ENCODE data around the gene FOXB2. TPM values are rescaled to one million over a fixed set of nuclear protein-coding genes. Genes with fewer than 3 reads are reported as not detected.
"Not testable (repeated sequence)": the region's sequence is repeated elsewhere in the genome, so short reads cannot be mapped to it uniquely, and the experiment has no call there.

FOXB2 gene
- not detected for total RNA-seq

GRCh38 chr9:77019236-77019925, at the start of gene FOXB2:
Gene FOXB2, plus strand, starts transcription at chr9:77019655. Its CDS starts 0 bp downstream, at chr9:77019655.
- H3K4me1 Mint-ChIP-seq (ENCODE audit: low read depth) = peaks cover 39% of the 10 kb centered on the region
- intact Hi-C loops (cut with micrococcal nuclease) = no loop called here
- CTCF ChIA-PET = no interaction called here
- no peak within 1 kb of the TSS for H3K4me3 Mint-ChIP-seq
- H3K36me3 Mint-ChIP-seq (ENCODE audit: low read depth) = no peaks in the 10 kb centered on the region
- no peak within 1 kb of the TSS for H3K27ac Mint-ChIP-seq
- no peaks in the 10 kb centered on the region for H3K9me3 Mint-ChIP-seq
- no peak for DNase-seq
- H3K27me3 Mint-ChIP-seq (ENCODE audit: low read depth) = peaks cover 79% of the 10 kb centered on the region

- no peak overlapping the region for H3K27ac Mint-ChIP-seq
- H3K4me1 Mint-ChIP-seq (ENCODE audit: low read depth) = no peaks in the 10 kb centered on the region
- no peak overlapping the region for H3K4me3 Mint-ChIP-seq
- intact Hi-C loops (cut with micrococcal nuclease) = no loop called here
- DNase-seq = no peak
- H3K27me3 Mint-ChIP-seq (ENCODE audit: low read depth) = peaks cover 6% of the 10 kb centered on the region
- peaks cover 11% of the 10 kb centered on the region for H3K9me3 Mint-ChIP-seq
- no peaks in the 10 kb centered on the region for H3K36me3 Mint-ChIP-seq (ENCODE audit: low read depth)
- CTCF ChIA-PET = no interaction called here
These were observed 49.7 kb upstream of the FOXB2 start for GRCh38 chr9:76969716-76970115.

GRCh38 chr9:76978831-76979230, 40.6 kb upstream of the FOXB2 start:
- H3K4me1 Mint-ChIP-seq (ENCODE audit: low read depth); H3K9me3 Mint-ChIP-seq; DNase-seq; CTCF ChIA-PET; H3K36me3 Mint-ChIP-seq (ENCODE audit: low read depth); H3K27ac Mint-ChIP-seq; intact Hi-C loops (cut with micrococcal nuclease); H3K4me3 Mint-ChIP-seq: not testable (repeated sequence)
- H3K27me3 Mint-ChIP-seq (ENCODE audit: low read depth) = peaks cover 12% of the 10 kb centered on the region

GRCh38 chr9:76980566-76980965, 38.9 kb upstream of the FOXB2 start:
- intact Hi-C loops (cut with micrococcal nuclease) = no loop called here
- peaks cover 11% of the 10 kb centered on the region for H3K27me3 Mint-ChIP-seq (ENCODE audit: low read depth)
- no peak overlapping the region for H3K4me3 Mint-ChIP-seq
- no peaks in the 10 kb centered on the region for H3K36me3 Mint-ChIP-seq (ENCODE audit: low read depth)
- H3K9me3 Mint-ChIP-seq = no peaks in the 10 kb centered on the region
- H3K27ac Mint-ChIP-seq = no peak overlapping the region
- no peak for DNase-seq
- CTCF ChIA-PET = no interaction called here
- no peaks in the 10 kb centered on the region for H3K4me1 Mint-ChIP-seq (ENCODE audit: low read depth)

- Mint-ChIP-seq H3K9me3 (no peaks in the 10 kb centered on the region), H3K36me3 (ENCODE audit: low read depth) (no peaks in the 10 kb centered on the region), H3K4me3 (no peak overlapping the region), H3K27me3 (ENCODE audit: low read depth) (peaks cover under 1% of the 10 kb centered on the region), H3K4me1 (ENCODE audit: low read depth) (no peaks in the 10 kb centered on the region), H3K27ac (no peak overlapping the region)
- DNase-seq = no peak
- CTCF ChIA-PET = no interaction called here
- intact Hi-C loops (cut with micrococcal nuclease) = no loop called here
These were observed 35.0 kb upstream of the FOXB2 start for GRCh38 chr9:76984486-76984885.

- Mint-ChIP-seq H3K27ac (no peak overlapping the region), H3K36me3 (ENCODE audit: low read depth) (no peaks in the 10 kb centered on the region), H3K27me3 (ENCODE audit: low read depth) (peaks cover 2% of the 10 kb centered on the region), H3K4me1 (ENCODE audit: low read depth) (no peaks in the 10 kb centered on the region), H3K4me3 (no peak overlapping the region), H3K9me3 (no peaks in the 10 kb centered on the region)
- DNase-seq = no peak
- CTCF ChIA-PET = no interaction called here
- intact Hi-C loops (cut with micrococcal nuclease) = no loop called here
These were observed 33.9 kb upstream of the FOXB2 start for GRCh38 chr9:76985581-76985980.

- no peaks in the 10 kb centered on the region for H3K9me3 Mint-ChIP-seq
- H3K4me3 Mint-ChIP-seq = no peak overlapping the region
- intact Hi-C loops (cut with micrococcal nuclease) = loop anchor here (1.0 kb wide), 2 partner anchors 177 to 540 kb away; no protein-coding TSS in a partner anchor
- H3K27ac Mint-ChIP-seq = no peak overlapping the region
- CTCF ChIA-PET = interaction anchor here (0.6 to 1.1 kb wide), 3 partner anchors 17 to 175 kb away, joined by 3 to 5 read pairs (median 4); no protein-coding TSS in a partner anchor
- H3K36me3 Mint-ChIP-seq (ENCODE audit: low read depth) = no peaks in the 10 kb centered on the region
- no peaks in the 10 kb centered on the region for H3K4me1 Mint-ChIP-seq (ENCODE audit: low read depth)
- H3K27me3 Mint-ChIP-seq (ENCODE audit: low read depth) = peaks cover 4% of the 10 kb centered on the region
- DNase-seq = peak; percentile 29
These were observed 31.8 kb upstream of the FOXB2 start for GRCh38 chr9:76987594-76988200.

GRCh38 chr9:76988941-76989340, 30.5 kb upstream of the FOXB2 start:
- H3K27ac Mint-ChIP-seq = no peak overlapping the region
- DNase-seq = no peak
- no peak overlapping the region for H3K4me3 Mint-ChIP-seq
- CTCF ChIA-PET = interaction anchor here (0.7 kb wide), 1 partner anchor 178 kb away, joined by 3 read pairs; no protein-coding TSS in a partner anchor
- H3K9me3 Mint-ChIP-seq = no peaks in the 10 kb centered on the region
- peaks cover 4% of the 10 kb centered on the region for H3K27me3 Mint-ChIP-seq (ENCODE audit: low read depth)
- no peaks in the 10 kb centered on the region for H3K36me3 Mint-ChIP-seq (ENCODE audit: low read depth)
- intact Hi-C loops (cut with micrococcal nuclease) = no loop called here
- H3K4me1 Mint-ChIP-seq (ENCODE audit: low read depth) = no peaks in the 10 kb centered on the region

- no peak for DNase-seq
- Mint-ChIP-seq H3K36me3 (ENCODE audit: low read depth) (no peaks in the 10 kb centered on the region), H3K4me3 (no peak overlapping the region), H3K27ac (no peak overlapping the region), H3K27me3 (ENCODE audit: low read depth) (peaks cover 4% of the 10 kb centered on the region), H3K4me1 (ENCODE audit: low read depth) (no peaks in the 10 kb centered on the region), H3K9me3 (no peaks in the 10 kb centered on the region)
- intact Hi-C loops (cut with micrococcal nuclease) = no loop called here
- CTCF ChIA-PET = interaction anchor here (0.7 kb wide), 1 partner anchor 178 kb away, joined by 3 read pairs; no protein-coding TSS in a partner anchor
These were observed 30.0 kb upstream of the FOXB2 start for GRCh38 chr9:76989501-76989900.

- Mint-ChIP-seq H3K4me1 (ENCODE audit: low read depth) (no peaks in the 10 kb centered on the region), H3K27ac (no peak overlapping the region), H3K27me3 (ENCODE audit: low read depth) (peaks cover 10% of the 10 kb centered on the region), H3K9me3 (no peaks in the 10 kb centered on the region), H3K4me3 (no peak overlapping the region), H3K36me3 (ENCODE audit: low read depth) (no peaks in the 10 kb centered on the region)
- peak; percentile 35 for DNase-seq
- intact Hi-C loops (cut with micrococcal nuclease) = loop anchor here (5.0 to 10.0 kb wide), 2 partner anchors 234 to 332 kb away; partner anchors contain the start of gene PCA3
- CTCF ChIA-PET = interaction anchor here (1.2 to 1.6 kb wide), 2 partner anchors 19 to 186 kb away, joined by 3 to 4 read pairs; no protein-coding TSS in a partner anchor
These were observed 22.8 kb upstream of the FOXB2 start for GRCh38 chr9:76996700-76997099.

- Mint-ChIP-seq H3K36me3 (ENCODE audit: low read depth) (no peaks in the 10 kb centered on the region), H3K27ac (no peak overlapping the region), H3K4me1 (ENCODE audit: low read depth) (no peaks in the 10 kb centered on the region), H3K4me3 (no peak overlapping the region), H3K27me3 (ENCODE audit: low read depth) (peaks cover 23% of the 10 kb centered on the region), H3K9me3 (no peaks in the 10 kb centered on the region)
- CTCF ChIA-PET = no interaction called here
- intact Hi-C loops (cut with micrococcal nuclease) = loop anchor here (5.0 to 10.0 kb wide), 2 partner anchors 237 to 334 kb away; partner anchors contain the start of gene PCA3
- DNase-seq = no peak
These were observed 20.2 kb upstream of the FOXB2 start for GRCh38 chr9:76999261-76999660.

- Mint-ChIP-seq H3K36me3 (ENCODE audit: low read depth) (no peaks in the 10 kb centered on the region), H3K27ac (no peak overlapping the region), H3K4me3 (no peak overlapping the region), H3K9me3 (no peaks in the 10 kb centered on the region), H3K4me1 (ENCODE audit: low read depth) (no peaks in the 10 kb centered on the region), H3K27me3 (ENCODE audit: low read depth) (peaks cover 28% of the 10 kb centered on the region)
- no peak for DNase-seq
- intact Hi-C loops (cut with micrococcal nuclease) = no loop called here
- CTCF ChIA-PET = no interaction called here
These were observed 19.1 kb upstream of the FOXB2 start for GRCh38 chr9:77000330-77000729.

GRCh38 chr9:77003366-77003765, 16.1 kb upstream of the FOXB2 start:
- no peaks in the 10 kb centered on the region for H3K36me3 Mint-ChIP-seq (ENCODE audit: low read depth)
- no peak for DNase-seq
- intact Hi-C loops (cut with micrococcal nuclease) = no loop called here
- no peak overlapping the region for H3K27ac Mint-ChIP-seq
- H3K4me1 Mint-ChIP-seq (ENCODE audit: low read depth) = no peaks in the 10 kb centered on the region
- CTCF ChIA-PET = interaction anchor here (0.6 kb wide), 1 partner anchor 182 kb away, joined by 4 read pairs; no protein-coding TSS in a partner anchor
- H3K4me3 Mint-ChIP-seq = no peak overlapping the region
- no peaks in the 10 kb centered on the region for H3K9me3 Mint-ChIP-seq
- peaks cover 38% of the 10 kb centered on the region for H3K27me3 Mint-ChIP-seq (ENCODE audit: low read depth)
